K562 (cell line): ENCODE measurements around the gene RND1. TPM values are rescaled to one million over a fixed set of nuclear protein-coding genes. Genes with fewer than 3 reads are reported as not detected.
"Not testable (repeated sequence)": the region's sequence is repeated elsewhere in the genome, so short reads cannot be mapped to it uniquely, and the experiment has no call there.

ENCODE experiments used
- ATAC-seq: fragments of 200-7000 bp; cut with Tn5 transposase; 3 replicates; pipeline ENCODE4 v1.9.1; 2020; ENCODE audit warnings: moderate library complexity
- BruUV-seq: library from RNA; stranded (reverse); fragments of 400-500 nt; replicated peaks from 2 replicates; lab custom pipeline; 2021; lab: Mats Ljungman, UMichigan
- CTCF ChIA-PET: fragments of 300-600 bp; formaldehyde crosslinking; extraction: SDS; loops from one replicate; lab custom pipeline; 2021; ENCODE audit warnings: low intra/inter-chr PET ratio; lab: Yijun Ruan, JAX
- POLR2A ChIA-PET: fragments of 300-600, 350-650 bp; sonication (Branson Sonifier 250); formaldehyde crosslinking; extraction: SDS; loops from one replicate; lab custom pipeline; 2021; ENCODE audit warnings: antibody characterized with exemption, inconsistent platforms; lab: Yijun Ruan, JAX
- DNase-seq, 4 experiments: peaks; one replicate each; pipeline versions ENCODE4 v3.0.0 to v3.0.0-alpha.2; 2011 to 2018; ENCODE audit warnings: low spot score in 3 of 4, mixed read lengths in 3 of 4; ENCODE audit errors: extremely low read depth in 1 of 4
- FAIRE-seq: peaks from 2 replicates; lab custom pipeline; 2011; peaks lifted over from hg19 to GRCh38; lab: Jason Lieb, UNC
- H2AFZ ChIP-seq: 2 replicates; pipeline ENCODE4 v1.6.0; 2011; ENCODE audit warnings: low read depth, low read length, control low read depth, inconsistent platforms
- H3K27ac ChIP-seq: fragments of 200-600 bp; 3 replicates; pipeline ENCODE4 v1.8.0; 2011; ENCODE audit warnings: low read depth, mild to moderate bottlenecking, control low read depth, inconsistent platforms, low read length, moderate library complexity, mixed read lengths; ENCODE audit errors: extremely low read depth
- H3K27me3 ChIP-seq, 2 experiments: fragments of 300-600 bp in 1 of 2; 2 replicates in 1 of 2; 3 replicates in 1 of 2; pipeline versions ENCODE4 v1.6.0 to v1.8.0; 2011; ENCODE audit warnings: inconsistent platforms in 2 of 2, low read length in 2 of 2, mild to moderate bottlenecking in 1 of 2, mixed read lengths in 1 of 2, moderate library complexity in 1 of 2; ENCODE audit not compliant: control insufficient read depth in 2 of 2, insufficient read depth in 2 of 2
- H3K36me3 ChIP-seq: fragments of 300-600 bp; 3 replicates; pipeline ENCODE4 v1.8.0; 2011; ENCODE audit warnings: mild to moderate bottlenecking, low read length, inconsistent platforms; ENCODE audit not compliant: control insufficient read depth, insufficient read depth
- H3K4me1 ChIP-seq, 2 experiments: fragments of 200-600 bp in 1 of 2; replicated peaks in 1 of 2; 2 replicates in 1 of 2; 3 replicates in 1 of 2; pipeline versions ENCODE4 v1.5.1 to v1.8.0; 2011; ENCODE audit warnings: inconsistent platforms in 2 of 2, low read length in 2 of 2, mild to moderate bottlenecking in 1 of 2, mixed read lengths in 1 of 2, moderate library complexity in 1 of 2; ENCODE audit not compliant: control insufficient read depth in 2 of 2, insufficient read depth in 2 of 2
- H3K4me2 ChIP-seq: 2 replicates; pipeline ENCODE4 v1.6.1; 2011; ENCODE audit warnings: low read length, control low read depth, inconsistent platforms, mixed read lengths; ENCODE audit not compliant: insufficient read depth
- H3K4me3 ChIP-seq: fragments of 200-600 bp; sonication (generic), shearing (Covaris generic); 2 replicates; pipeline ENCODE4 v1.5.1; 2016; ENCODE audit warnings: control low read depth, inconsistent platforms
- H3K79me2 ChIP-seq: fragments of 200-600 bp; 3 replicates; pipeline ENCODE4 v1.8.0; 2011; ENCODE audit warnings: low read length, inconsistent platforms; ENCODE audit not compliant: control insufficient read depth, insufficient read depth
- H3K9ac ChIP-seq, 2 experiments: 2 replicates each; pipeline versions ENCODE4 v1.6.0 to v1.6.1; 2011; ENCODE audit warnings: low read depth in 2 of 2, low read length in 2 of 2, control low read depth in 1 of 2, inconsistent platforms in 1 of 2, mild to moderate bottlenecking in 1 of 2, mixed read lengths in 1 of 2; ENCODE audit not compliant: insufficient read depth in 1 of 2
- H3K9me1 ChIP-seq: one replicate; pipeline ENCODE4 v1.6.0; 2011; ENCODE audit warnings: inconsistent platforms, mild to moderate bottlenecking, low read length, moderate library complexity; ENCODE audit not compliant: control insufficient read depth, insufficient read depth
- H3K9me3 ChIP-seq: replicated peaks from 2 replicates; pipeline ENCODE4 v1.5.1; 2011; ENCODE audit warnings: low read depth, low read length, inconsistent platforms; ENCODE audit not compliant: control insufficient read depth, insufficient read depth
- H4K20me1 ChIP-seq: replicated peaks from 2 replicates; pipeline ENCODE4 v1.6.1; 2011; ENCODE audit warnings: low read length, inconsistent platforms, mixed read lengths; ENCODE audit not compliant: control insufficient read depth, insufficient read depth
- FOSL1 ChIP-seq: fragments of 200-800 bp; sonication (Bioruptor generic); conservative IDR thresholded peaks from 2 replicates; pipeline ENCODE4 v1.6.1; 2016; ENCODE audit warnings: missing genetic modification characterization, missing compliant biosample characterization
- SREBF1 ChIP-seq: fragments of 150-350 bp; IDR thresholded peaks from 2 replicates; pipeline ENCODE4 v1.6.1; 2014; ENCODE audit warnings: antibody characterized with exemption, low read depth, low read length, borderline replicate concordance
- WGBS: fragments of 100-300 bp; shearing (Covaris generic); methylation state at CpG from one replicate; pipeline ENCODE4 v1.1.6; 2016; ENCODE audit warnings: low coverage, mixed read lengths; ENCODE audit not compliant: insufficient coverage; ENCODE audit errors: missing lambda C conversion rate; 5-methylcytosine and 5-hydroxymethylcytosine counted together
- in situ Hi-C: fragments of 300-500 bp; cut with MboI; formaldehyde crosslinking; loops from 4 replicates; pipeline ENCODE4 v1.15.0; 2018; ENCODE audit warnings: inconsistent platforms, mixed read lengths
- intact Hi-C: fragments of 100-400 bp; cut with micrococcal nuclease; formaldehyde crosslinking; loops from 2 replicates; pipeline ENCODE4 v1.14.2; 2022
- polyA plus RNA-seq, 8 experiments: library from polyadenylated mRNA; depleted of rRNA in 4 of 8; stranded (reverse) in 5 of 8; unstranded in 3 of 8; fragments of >200 nt; fragmentation: Nextera tagmentation in 2 of 8; fragmentation: Illumina TruSeq in 1 of 8; extraction: Ambion mirVana in 2 of 8; extraction: Trizol in 1 of 8; gene quantifications; 2 replicates each; pipeline versions ENCODE4 v1.2.1 to v1.2.3, GENCODE V29; 2011 to 2014; ENCODE audit warnings: inconsistent platforms in 1 of 8, missing spikeins in 1 of 8
- total RNA-seq, 7 experiments: library from RNA; depleted of rRNA in 6 of 7; stranded (reverse); fragments of >200 nt in 6 of 7; fragmentation: Illumina TruSeq in 2 of 7; extraction: Trizol in 2 of 7; gene quantifications; 2 replicates each; pipeline versions ENCODE4 v1.2.1 to v1.2.3, GENCODE V29; 2011 to 2021; ENCODE audit warnings: low replicate concordance in 1 of 7
- TF ChIP-seq, protein P1 (sequence below): fragments of 250-450 bp; sonication (Bioruptor Pico); IDR thresholded peaks from 2 replicates; pipeline ENCODE4 v1.5.0; 2021; ENCODE audit warnings: mild to moderate bottlenecking, moderate library complexity
- TF ChIP-seq, protein P2 (sequence below): fragments of 250-450 bp; sonication (Bioruptor Pico); IDR thresholded peaks from 2 replicates; pipeline ENCODE4 v1.4.0; 2020

The RND1 gene
- total and polyA plus RNA-seq, 9 of the 15 experiments (the other 6 are each of a cell fraction or from before 2014, with no cell fraction given) = 0.18 to 0.78 (median 0.58) TPM; not detected in 2

DNA sequence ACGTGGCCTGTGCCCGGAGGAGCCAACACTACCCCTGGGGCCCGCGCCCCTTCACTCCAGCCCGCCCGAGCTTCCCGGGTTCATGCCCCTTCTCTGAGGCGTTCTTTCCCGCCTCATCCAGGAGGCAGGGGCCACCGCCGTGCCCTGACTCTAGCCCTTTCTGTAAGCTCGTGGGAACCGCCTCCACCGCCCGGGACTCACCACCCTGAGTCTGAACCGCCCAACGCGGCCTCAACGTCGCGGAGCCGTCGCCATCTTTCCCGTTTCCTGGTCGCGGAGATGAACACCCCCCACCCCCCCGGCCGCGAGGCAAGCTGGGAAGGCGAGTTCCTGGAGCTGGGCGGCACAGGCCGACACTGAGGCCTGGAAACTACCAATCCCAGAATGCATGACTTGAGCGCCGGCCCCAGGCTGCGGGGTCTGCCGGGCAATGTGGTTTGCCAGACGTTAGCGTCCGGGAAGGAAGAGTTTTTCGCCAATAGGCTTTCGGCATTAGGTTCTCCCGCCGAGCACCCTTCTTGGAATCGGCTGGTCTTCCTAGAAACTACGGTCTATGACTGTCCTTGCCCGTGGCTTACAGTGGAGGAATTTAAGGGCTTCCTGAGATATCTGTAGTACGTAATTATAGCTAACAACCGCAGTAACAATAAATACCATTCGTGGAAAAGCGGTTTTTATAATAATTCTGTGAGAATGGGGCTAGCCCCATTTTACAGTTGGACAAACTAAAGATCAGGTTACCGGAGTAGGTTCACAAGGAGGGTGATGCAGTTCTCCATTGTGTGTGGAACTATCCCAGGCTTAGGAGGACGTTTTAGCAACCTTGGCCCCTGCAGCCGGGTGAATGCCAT lies 13.6 kb downstream of the RND1 start, which contains the start of gene DDX23 (continued):
- TF ChIP-seq, protein P1, sequence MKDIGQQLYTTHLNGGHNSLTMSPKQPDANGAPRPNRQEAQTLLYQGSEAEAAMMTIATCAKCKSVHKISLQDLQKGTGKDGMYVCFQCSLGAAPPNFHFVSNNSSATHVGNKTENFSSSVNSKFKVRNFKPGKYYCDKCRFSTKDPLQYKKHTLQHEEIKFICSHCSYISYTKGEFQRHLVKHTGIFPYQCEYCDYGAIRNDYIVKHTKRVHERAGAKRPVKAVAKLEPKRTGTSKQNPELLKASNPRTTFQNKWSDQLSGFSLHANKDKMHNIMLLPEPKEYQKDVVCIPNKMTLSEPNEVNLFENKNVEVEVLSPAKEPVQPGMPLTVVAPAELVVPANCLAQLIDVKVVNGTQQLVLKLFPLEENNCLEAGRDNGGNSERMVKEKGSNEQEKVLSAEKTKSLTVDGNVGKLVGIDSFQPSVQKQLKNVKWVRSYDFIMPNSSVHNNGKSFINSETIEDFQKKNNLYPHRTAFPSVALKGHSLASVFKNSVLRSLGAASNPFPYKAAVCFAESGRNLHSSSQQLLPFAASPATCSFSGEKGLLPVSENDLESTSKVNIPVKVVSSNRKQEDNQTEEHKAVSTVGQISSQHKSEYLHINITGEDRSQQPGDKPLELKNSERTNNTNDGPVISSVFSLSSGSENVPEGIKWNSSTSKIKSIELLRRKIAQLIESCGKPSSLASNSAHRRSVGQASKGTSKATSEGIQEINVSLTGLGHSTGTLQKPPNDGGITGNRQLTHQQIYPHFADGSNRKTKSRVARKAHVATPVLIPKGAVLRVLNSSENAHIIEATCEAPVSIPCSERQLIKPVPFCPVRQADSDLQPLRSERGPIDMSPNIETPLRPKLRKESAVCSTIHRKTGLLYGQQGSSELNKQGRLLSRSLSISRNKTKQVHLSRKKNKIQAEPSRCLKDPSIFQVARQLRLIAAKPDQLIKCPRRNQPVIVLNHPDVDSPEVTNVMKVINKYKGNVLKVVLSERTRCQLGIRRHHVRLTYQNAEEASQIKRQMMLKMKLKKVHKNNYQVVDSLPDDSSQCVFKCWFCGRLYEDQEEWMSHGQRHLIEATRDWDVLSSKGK (CRISPR knock-in tag) = no peak
- TF ChIP-seq SREBF1 (peak; percentile 76; the same call in 1 of the 2 replicates), FOSL1 (tag) (peak; percentile 77)
- TF ChIP-seq, protein P2, sequence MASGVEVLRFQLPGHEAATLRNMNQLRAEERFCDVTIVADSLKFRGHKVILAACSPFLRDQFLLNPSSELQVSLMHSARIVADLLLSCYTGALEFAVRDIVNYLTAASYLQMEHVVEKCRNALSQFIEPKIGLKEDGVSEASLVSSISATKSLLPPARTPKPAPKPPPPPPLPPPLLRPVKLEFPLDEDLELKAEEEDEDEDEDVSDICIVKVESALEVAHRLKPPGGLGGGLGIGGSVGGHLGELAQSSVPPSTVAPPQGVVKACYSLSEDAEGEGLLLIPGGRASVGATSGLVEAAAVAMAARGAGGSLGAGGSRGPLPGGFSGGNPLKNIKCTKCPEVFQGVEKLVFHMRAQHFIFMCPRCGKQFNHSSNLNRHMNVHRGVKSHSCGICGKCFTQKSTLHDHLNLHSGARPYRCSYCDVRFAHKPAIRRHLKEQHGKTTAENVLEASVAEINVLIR (CRISPR knock-in tag) = peak; percentile 86

DNA sequence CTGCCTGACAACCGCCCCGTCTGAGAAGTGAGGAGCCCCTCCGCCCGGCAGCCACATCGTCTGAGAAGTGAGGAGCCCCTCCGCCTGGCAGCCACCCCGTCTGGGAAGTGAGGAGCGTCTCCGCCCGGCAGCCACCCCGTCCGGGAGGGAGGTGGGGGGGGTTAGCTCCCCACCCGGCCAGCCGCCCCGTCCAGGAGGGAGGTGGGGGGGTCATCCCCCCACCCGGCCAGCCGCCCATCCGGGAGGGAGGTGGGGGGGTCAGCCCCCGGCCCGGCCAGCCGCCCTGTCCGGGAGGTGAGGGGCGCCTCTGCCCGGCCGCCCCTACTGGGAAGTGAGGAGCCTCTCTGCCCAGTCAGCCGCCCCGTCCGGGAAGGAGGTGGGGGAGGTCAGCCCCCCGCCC lies 23.6 kb downstream of the RND1 start:
- H3K27me3 ChIP-seq, H3K4me1 ChIP-seq, H3K27ac ChIP-seq, POLR2A ChIA-PET, H3K9me3 ChIP-seq, DNase-seq, H3K4me3 ChIP-seq, ATAC-seq, H3K4me2 ChIP-seq, H2AFZ ChIP-seq, in situ Hi-C loops, H3K9ac ChIP-seq, FAIRE-seq, H3K79me2 ChIP-seq, H4K20me1 ChIP-seq, intact Hi-C loops, H3K9me1 ChIP-seq, CTCF ChIA-PET, BruUV-seq: not testable (repeated sequence)
- peaks cover 68% of the 10 kb centered on the region for H3K36me3 ChIP-seq
- WGBS = no CpG with 5 or more reads among the region's 29 CpGs
